ENCODE results near the gene IL10.

IL10 gene

GRCh38 chr1:206772243-206772937 is at the start of gene IL10:
Gene IL10 (minus strand): TSS chr1:206772494. CDS start chr1:206772435, 59 bp downstream.
- in situ Hi-C loops (cut with MboI; ENCODE audit: low sequenced_read_pairs): no loop called here

- in situ Hi-C loops (cut with MboI; ENCODE audit: low sequenced_read_pairs): no loop called here
Observed at GRCh38 chr1:206821493-206821892, 49.2 kb upstream of the IL10 start.

- in situ Hi-C loops (cut with MboI; ENCODE audit: low sequenced_read_pairs): no loop called here
Observed at GRCh38 chr1:206816390-206817287, 44.3 kb upstream of the IL10 start.

GRCh38 chr1:206814716-206815341 is 42.5 kb upstream of the IL10 start:
- in situ Hi-C loops (cut with MboI; ENCODE audit: low sequenced_read_pairs): no loop called here

- in situ Hi-C loops (cut with MboI; ENCODE audit: low sequenced_read_pairs): no loop called here
Observed at GRCh38 chr1:206812471-206812870, 40.2 kb upstream of the IL10 start.

- in situ Hi-C loops (cut with MboI; ENCODE audit: low sequenced_read_pairs): loop anchor here (5.0 kb wide), 1 partner anchor 72 kb away; no protein-coding TSS in a partner anchor
Observed at GRCh38 chr1:206809504-206810084, 37.3 kb upstream of the IL10 start.

- in situ Hi-C loops (cut with MboI; ENCODE audit: low sequenced_read_pairs): loop anchor here (5.0 kb wide), 1 partner anchor 71 kb away; no protein-coding TSS in a partner anchor
Observed at GRCh38 chr1:206808615-206809014, 36.3 kb upstream of the IL10 start.

GRCh38 chr1:206805357-206805756 is 33.1 kb upstream of the IL10 start:
- in situ Hi-C loops (cut with MboI; ENCODE audit: low sequenced_read_pairs): loop anchor here (5.0 kb wide), 1 partner anchor 68 kb away; no protein-coding TSS in a partner anchor

- in situ Hi-C loops (cut with MboI; ENCODE audit: low sequenced_read_pairs): no loop called here
Observed at GRCh38 chr1:206804156-206804737, 32.0 kb upstream of the IL10 start.

- in situ Hi-C loops (cut with MboI; ENCODE audit: low sequenced_read_pairs): no loop called here
Observed at GRCh38 chr1:206803221-206803730, 31.0 kb upstream of the IL10 start.

- in situ Hi-C loops (cut with MboI; ENCODE audit: low sequenced_read_pairs): no loop called here
Observed at GRCh38 chr1:206802401-206802800, 30.1 kb upstream of the IL10 start.

GRCh38 chr1:206801467-206801866 is 29.2 kb upstream of the IL10 start:
- in situ Hi-C loops (cut with MboI; ENCODE audit: low sequenced_read_pairs): no loop called here

- in situ Hi-C loops (cut with MboI; ENCODE audit: low sequenced_read_pairs): no loop called here
Observed at GRCh38 chr1:206800891-206801290, 28.6 kb upstream of the IL10 start.

- in situ Hi-C loops (cut with MboI; ENCODE audit: low sequenced_read_pairs): no loop called here
Observed at GRCh38 chr1:206800411-206800810, 28.1 kb upstream of the IL10 start.

GRCh38 chr1:206799311-206799710 is 27.0 kb upstream of the IL10 start:
- in situ Hi-C loops (cut with MboI; ENCODE audit: low sequenced_read_pairs): no loop called here

- in situ Hi-C loops (cut with MboI; ENCODE audit: low sequenced_read_pairs): no loop called here
Observed at GRCh38 chr1:206798384-206798996, 26.2 kb upstream of the IL10 start.

- in situ Hi-C loops (cut with MboI; ENCODE audit: low sequenced_read_pairs): no loop called here
Observed at GRCh38 chr1:206797534-206798383, 25.5 kb upstream of the IL10 start.

- in situ Hi-C loops (cut with MboI; ENCODE audit: low sequenced_read_pairs): no loop called here
Observed at GRCh38 chr1:206796981-206797402, 24.7 kb upstream of the IL10 start.

GRCh38 chr1:206796116-206796515 is 23.8 kb upstream of the IL10 start:
- in situ Hi-C loops (cut with MboI; ENCODE audit: low sequenced_read_pairs): no loop called here

Measured in HL-60/S4 (cell line).